Mesenteric fat pad (tissue), 1 donor: ENCODE measurements around the gene SLC35D3. TPM values are rescaled to one million over a fixed set of nuclear protein-coding genes. Genes with fewer than 3 reads are reported as not detected.
"Not testable (repeated sequence)": the region's sequence is repeated elsewhere in the genome, so short reads cannot be mapped to it uniquely, and the experiment has no call there.

Experiments used
- DNase-seq: peaks from one replicate; pipeline ENCODE4 v3.0.0-alpha.2; 2020; ENCODE audit warnings: low spot score
- long read RNA-seq: library from polyadenylated mRNA; unstranded; transcript quantifications from one replicate; pipeline ENCODE4 v2.0.0, GENCODE V29; 2020
- total RNA-seq: library from RNA; stranded (reverse); fragmentation: NEBNext Ultra II Directional; extraction: Animal tissue kit (Norgen Biotek cat#: 25700); gene quantifications from one replicate; pipeline ENCODE4 v1.2.1, GENCODE V29; 2021
- donor health status: DM: yes; HTN: yes; CAD: no.

The SLC35D3 gene
- total RNA-seq = not detected
- long read RNA-seq = 0 reads

- DNase-seq = no peak
Measured at GRCh38 chr6:136921936-136922684, at the start of gene SLC35D3. TSS of gene SLC35D3 (plus strand) at chr6:136922301. CDS start at chr6:136922429, 128 bp downstream.

- no peak for DNase-seq
Measured at GRCh38 chr6:136873748-136874147, 48.4 kb upstream of the SLC35D3 start.

- not testable (repeated sequence) for DNase-seq
Measured at GRCh38 chr6:136876469-136876868, 45.6 kb upstream of the SLC35D3 start.

GRCh38 chr6:136880748-136881460 is 41.2 kb upstream of the SLC35D3 start:
- DNase-seq = no peak

- DNase-seq = no peak
Measured at GRCh38 chr6:136886091-136886490, 36.0 kb upstream of the SLC35D3 start.

- DNase-seq = no peak
Measured at GRCh38 chr6:136887953-136888352, 34.1 kb upstream of the SLC35D3 start.

GRCh38 chr6:136889271-136890193 is 32.6 kb upstream of the SLC35D3 start:
- DNase-seq = no peak

- no peak for DNase-seq
Measured at GRCh38 chr6:136890194-136890839, 31.8 kb upstream of the SLC35D3 start.

GRCh38 chr6:136890986-136891385 is 31.1 kb upstream of the SLC35D3 start:
- DNase-seq = no peak

GRCh38 chr6:136893187-136893586 is 28.9 kb upstream of the SLC35D3 start:
- no peak for DNase-seq

GRCh38 chr6:136895901-136896300 is 26.2 kb upstream of the SLC35D3 start:
- DNase-seq = no peak

- DNase-seq = no peak
Measured at GRCh38 chr6:136897071-136897470, 25.0 kb upstream of the SLC35D3 start.

- DNase-seq = no peak
Measured at GRCh38 chr6:136901212-136901784, 20.8 kb upstream of the SLC35D3 start.

GRCh38 chr6:136904477-136904876 is 17.6 kb upstream of the SLC35D3 start:
- DNase-seq = not testable (repeated sequence)

GRCh38 chr6:136914947-136915346 is 7.2 kb upstream of the SLC35D3 start:
- DNase-seq = no peak

- DNase-seq = no peak
Measured at GRCh38 chr6:136918706-136919105, 3.4 kb upstream of the SLC35D3 start.

GRCh38 chr6:136920216-136920615 is 1.9 kb upstream of the SLC35D3 start:
- DNase-seq = no peak

- DNase-seq = no peak
Measured at GRCh38 chr6:136920671-136921380, 1.3 kb upstream of the SLC35D3 start.

GRCh38 chr6:136921381-136921935 is 643 bp upstream of the SLC35D3 start:
- no peak for DNase-seq

- DNase-seq = no peak
Measured at GRCh38 chr6:136922685-136923006, 545 bp downstream of the SLC35D3 start.
